ENCODE data around the gene RBMS3.
A peak's percentile ranks its signal among the peaks of the same experiment; 100 is the strongest.

The RBMS3 gene

GRCh38 chr3:29475305-29475840, 194.5 kb downstream of the RBMS3 start:
- DNase-seq (ENCODE audit: low spot score), result no peak
- in situ Hi-C loops (cut with MboI; ENCODE audit: low pct_unique_long_range_greater_than_20kb, low sequenced_read_pairs, unreplicated experiment), result no loop called here
- no peak for TF ChIP-seq CTCF (IDR thresholded peaks at IDR 0.05; ENCODE audit: extremely low read depth, insufficient read depth, missing control alignments)

- no peak for DNase-seq (ENCODE audit: low spot score)
- no peak for TF ChIP-seq CTCF (IDR thresholded peaks at IDR 0.05; ENCODE audit: extremely low read depth, insufficient read depth, missing control alignments)
- in situ Hi-C loops (cut with MboI; ENCODE audit: low pct_unique_long_range_greater_than_20kb, low sequenced_read_pairs, unreplicated experiment), result no loop called here
These were observed 195.0 kb downstream of the RBMS3 start for GRCh38 chr3:29475854-29476253.

GRCh38 chr3:29478611-29479010, 197.7 kb downstream of the RBMS3 start:
- TF ChIP-seq CTCF (IDR thresholded peaks at IDR 0.05; ENCODE audit: extremely low read depth, insufficient read depth, missing control alignments), result no peak
- in situ Hi-C loops (cut with MboI; ENCODE audit: low pct_unique_long_range_greater_than_20kb, low sequenced_read_pairs, unreplicated experiment), result no loop called here
- DNase-seq (ENCODE audit: low spot score), result no peak

- DNase-seq (ENCODE audit: low spot score), result no peak
- in situ Hi-C loops (cut with MboI; ENCODE audit: low pct_unique_long_range_greater_than_20kb, low sequenced_read_pairs, unreplicated experiment), result no loop called here
- no peak for TF ChIP-seq CTCF (IDR thresholded peaks at IDR 0.05; ENCODE audit: extremely low read depth, insufficient read depth, missing control alignments)
These were observed 200.4 kb downstream of the RBMS3 start for GRCh38 chr3:29481249-29481648.

GRCh38 chr3:29481969-29482767, 201.3 kb downstream of the RBMS3 start:
- TF ChIP-seq CTCF (IDR thresholded peaks at IDR 0.05; ENCODE audit: extremely low read depth, insufficient read depth, missing control alignments), result no peak
- in situ Hi-C loops (cut with MboI; ENCODE audit: low pct_unique_long_range_greater_than_20kb, low sequenced_read_pairs, unreplicated experiment), result no loop called here
- peak; percentile 20 for DNase-seq (ENCODE audit: low spot score)

- DNase-seq (ENCODE audit: low spot score), result no peak
These were observed 203.8 kb downstream of the RBMS3 start for GRCh38 chr3:29484633-29485032.

More at GRCh38 chr3:29484633-29485032, 203.8 kb downstream of the RBMS3 start:
- in situ Hi-C loops (cut with MboI; ENCODE audit: low pct_unique_long_range_greater_than_20kb, low sequenced_read_pairs, unreplicated experiment), result no loop called here
- no peak for TF ChIP-seq CTCF (IDR thresholded peaks at IDR 0.05; ENCODE audit: extremely low read depth, insufficient read depth, missing control alignments)
